ENCODE measurements around the gene SUMO4. TPM values are rescaled to one million over a fixed set of nuclear protein-coding genes. Genes with fewer than 3 reads are reported as not detected.

Gene SUMO4
- total RNA-seq, 1 experiment from 2014 or later = not detected

- in situ Hi-C loops (cut with HindIII; ENCODE audit: low sequenced_read_pairs) = no loop called here
- DNase-seq (ENCODE audit: low spot score) = no peak
Measured at GRCh38 chr6:149445095-149445466, 45.0 kb downstream of the SUMO4 start.

- in situ Hi-C loops (cut with HindIII; ENCODE audit: low sequenced_read_pairs) = no loop called here
- no peak for DNase-seq (ENCODE audit: low spot score)
Measured at GRCh38 chr6:149445573-149445972, 45.5 kb downstream of the SUMO4 start.

- in situ Hi-C loops (cut with HindIII; ENCODE audit: low sequenced_read_pairs) = no loop called here
- DNase-seq (ENCODE audit: low spot score) = no peak
Measured at GRCh38 chr6:149446791-149447376, 46.8 kb downstream of the SUMO4 start.

GRCh38 chr6:149448821-149449453 is 48.9 kb downstream of the SUMO4 start:
- no peak for DNase-seq (ENCODE audit: low spot score)
- in situ Hi-C loops (cut with HindIII; ENCODE audit: low sequenced_read_pairs) = no loop called here

GRCh38 chr6:149449831-149450678 is 50.0 kb downstream of the SUMO4 start:
- in situ Hi-C loops (cut with HindIII; ENCODE audit: low sequenced_read_pairs) = no loop called here
- no peak for DNase-seq (ENCODE audit: low spot score)

Other genes starting within 250 kb of the SUMO4 start
- 38.0 and 52.0 TPM in 2 replicates for gene TAB2, start 82.5 kb upstream of the SUMO4 start, total RNA-seq (2014; rRNA removed; shearing (Covaris generic))
- gene ZC3H12D, start 84.8 kb downstream of the SUMO4 start, total RNA-seq (2014; rRNA removed; shearing (Covaris generic)) = not detected in 2 replicates
- gene PPIL4, start 145.8 kb downstream of the SUMO4 start, total RNA-seq (2014; rRNA removed; shearing (Covaris generic)) = 29.8 and 55.0 TPM in 2 replicates
- gene GINM1, start 166.1 kb downstream of the SUMO4 start, total RNA-seq (2014; rRNA removed; shearing (Covaris generic)) = 28.2 and 28.7 TPM in 2 replicates
- gene KATNA1, start 248.5 kb downstream of the SUMO4 start, total RNA-seq (2014; rRNA removed; shearing (Covaris generic)) = 12.7 and 23.8 TPM in 2 replicates